ENCODE measurements around the gene AXIN1.

Gene AXIN1

DNA sequence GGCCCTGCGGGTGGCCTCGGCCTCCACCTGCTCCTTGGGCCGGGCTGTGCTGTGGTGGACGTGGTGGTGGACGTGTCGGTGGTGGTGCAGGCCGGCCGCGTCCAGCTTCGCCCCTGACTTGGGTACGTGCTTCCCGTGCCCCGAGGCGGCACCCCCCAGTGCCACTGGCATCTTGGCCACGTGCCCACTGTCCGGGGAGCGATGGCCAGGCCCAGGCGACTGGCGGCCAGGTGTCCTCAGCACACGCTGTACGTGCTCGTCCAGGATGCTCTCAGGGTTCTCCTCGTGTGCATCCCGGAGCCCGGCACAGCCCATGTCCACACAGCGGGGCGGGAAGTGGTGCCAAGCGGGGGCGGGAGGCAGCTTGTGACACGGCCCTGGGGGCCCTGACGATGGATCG lies 54.7 kb downstream of the AXIN1 start:
- DNase-seq = no peak

DNA sequence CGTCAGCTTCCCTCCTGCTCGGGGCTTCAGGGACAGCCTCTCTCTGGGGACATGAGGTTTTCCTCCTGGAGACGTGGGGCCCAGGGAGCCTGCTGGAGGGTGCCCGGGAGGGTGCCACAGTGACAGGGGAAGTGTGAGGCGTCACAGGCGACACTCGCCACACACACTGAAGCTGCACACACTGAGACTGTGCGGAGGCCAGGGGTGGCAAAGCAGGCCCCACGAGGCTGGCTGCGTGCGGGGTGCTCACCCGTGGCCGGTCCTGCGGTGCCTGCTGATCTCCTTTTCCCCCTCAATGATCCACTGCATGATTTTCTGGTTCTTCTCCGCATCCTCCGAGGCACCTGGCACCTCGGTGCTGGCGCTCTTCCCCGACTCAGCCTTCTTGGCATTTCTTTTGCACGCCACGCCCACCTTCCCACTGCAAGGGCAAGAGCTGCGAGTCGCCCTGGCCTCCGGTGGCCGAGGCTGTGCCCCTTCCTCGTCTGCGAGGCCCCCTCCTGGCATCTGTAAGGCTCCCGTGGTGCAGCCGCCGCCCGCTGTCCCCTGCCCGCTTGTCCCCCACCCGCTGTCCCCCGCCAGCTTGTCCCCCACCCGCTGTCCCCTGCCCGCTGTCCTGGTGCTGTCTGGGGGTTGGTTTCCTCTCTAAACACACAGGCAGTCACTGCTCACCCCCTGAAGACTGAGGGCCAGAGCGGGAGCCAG lies 55.6 kb downstream of the AXIN1 start:
- no peak for DNase-seq

DNA sequence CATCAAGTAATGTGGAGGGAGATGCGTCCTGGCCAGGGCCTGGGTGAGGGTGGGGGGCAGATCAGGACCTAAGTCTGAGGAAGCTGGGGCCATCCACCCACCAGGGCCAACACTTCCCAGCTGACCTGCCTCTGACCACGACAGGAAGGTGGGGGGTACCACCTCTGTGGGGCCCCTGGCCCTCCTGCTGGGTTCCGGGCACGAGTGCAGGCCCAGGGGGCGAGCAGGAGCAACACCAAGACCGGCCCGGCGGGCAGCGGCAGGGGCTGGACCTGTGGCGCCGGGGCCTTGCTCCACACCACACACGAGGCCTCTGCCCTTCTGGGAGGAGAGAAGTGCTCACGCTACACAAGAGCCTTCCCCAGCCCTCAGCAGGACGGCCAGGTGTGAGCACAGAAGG lies 56.2 kb downstream of the AXIN1 start:
- no peak for DNase-seq

DNA sequence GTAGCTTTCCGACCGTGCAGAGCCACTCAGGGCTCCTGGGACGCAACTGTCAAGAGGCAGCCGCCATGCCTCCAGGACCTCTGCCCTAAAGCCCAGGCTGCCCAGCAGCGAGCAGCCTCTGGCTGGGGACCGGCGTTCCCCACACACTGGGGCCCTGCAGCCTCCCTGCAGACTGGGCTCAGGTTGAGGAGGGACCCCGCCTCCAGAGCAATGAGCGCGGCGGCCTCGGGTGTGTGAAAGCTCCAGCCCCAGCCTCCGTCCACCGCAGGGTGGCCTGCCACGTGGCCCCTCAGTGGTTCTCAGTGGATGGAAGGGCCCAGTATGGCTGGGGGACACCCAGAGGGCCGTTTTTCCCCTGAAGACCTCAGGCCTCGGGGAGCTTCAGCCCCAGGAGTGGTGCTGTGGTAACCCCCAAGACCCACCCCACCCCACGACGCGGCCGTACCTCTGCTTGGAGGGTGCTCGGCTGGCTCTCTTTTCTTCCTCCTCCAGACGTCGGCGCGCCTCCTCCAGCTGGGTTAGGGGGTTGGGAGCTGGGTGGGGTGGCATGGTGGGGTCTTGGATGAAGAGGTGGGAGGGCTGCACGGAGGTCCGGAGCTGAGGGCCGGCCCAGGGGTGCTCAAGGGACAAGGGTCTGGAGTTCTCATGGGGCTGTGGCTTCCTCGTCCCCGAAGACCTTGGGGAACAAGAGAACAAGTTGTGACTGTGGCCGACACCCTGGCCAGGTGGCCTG lies 59.3 kb downstream of the AXIN1 start:
- no peak for DNase-seq

DNA sequence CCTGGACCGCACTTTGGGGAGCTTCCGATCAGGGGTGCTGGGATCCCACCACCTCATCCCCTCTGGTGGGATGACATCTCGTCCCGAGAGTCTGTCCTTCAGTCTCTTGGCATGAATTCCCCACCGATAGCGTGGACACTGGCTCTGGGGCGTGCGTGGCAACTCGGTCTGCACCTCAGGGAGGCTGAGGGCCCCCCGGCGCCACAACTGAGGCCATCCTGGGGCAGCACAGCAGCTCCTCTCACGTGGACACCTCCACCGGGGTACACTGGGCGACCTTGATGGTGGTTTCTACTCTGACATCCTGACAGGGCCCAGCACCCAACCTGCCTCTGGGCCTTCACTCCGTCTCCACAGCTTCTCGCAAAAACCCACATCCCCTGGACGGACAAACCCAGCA lies 61.0 kb downstream of the AXIN1 start:
- DNase-seq = no peak

DNA sequence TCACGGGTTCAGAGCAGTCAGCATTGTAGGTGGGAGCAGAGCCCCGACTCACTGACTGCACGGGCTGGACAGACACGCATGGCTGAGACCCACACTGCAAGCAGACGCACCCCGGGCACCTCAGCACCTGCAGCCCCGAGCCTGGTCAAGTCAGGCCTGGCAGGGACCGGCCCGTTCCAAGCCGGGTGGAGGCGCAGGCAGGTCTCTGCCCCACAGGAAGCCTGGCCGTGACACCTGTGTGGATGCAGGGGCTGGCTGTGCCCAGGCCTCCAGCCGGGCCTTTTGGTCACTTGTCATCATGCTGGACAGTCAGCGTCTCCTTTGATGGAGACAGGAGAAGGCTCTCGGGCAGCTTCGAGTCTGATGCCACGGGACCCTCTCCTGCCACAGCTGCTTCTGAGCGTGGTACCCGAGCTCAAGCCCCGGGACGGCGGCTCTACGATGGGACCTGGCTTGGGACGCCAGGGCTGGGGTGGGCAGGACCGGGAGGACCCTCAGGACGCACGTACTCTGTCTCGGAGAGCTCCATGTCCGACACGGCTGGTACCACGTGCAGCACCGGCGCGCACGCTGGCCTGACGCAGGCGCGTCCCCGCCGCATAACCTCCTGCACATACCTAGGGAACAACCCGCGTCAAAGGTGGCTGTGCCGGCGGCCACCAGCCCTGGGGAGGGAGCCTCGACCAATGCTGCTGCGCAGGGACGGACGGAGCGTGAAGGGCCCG lies 61.7 kb downstream of the AXIN1 start:
- DNase-seq = no peak

DNA sequence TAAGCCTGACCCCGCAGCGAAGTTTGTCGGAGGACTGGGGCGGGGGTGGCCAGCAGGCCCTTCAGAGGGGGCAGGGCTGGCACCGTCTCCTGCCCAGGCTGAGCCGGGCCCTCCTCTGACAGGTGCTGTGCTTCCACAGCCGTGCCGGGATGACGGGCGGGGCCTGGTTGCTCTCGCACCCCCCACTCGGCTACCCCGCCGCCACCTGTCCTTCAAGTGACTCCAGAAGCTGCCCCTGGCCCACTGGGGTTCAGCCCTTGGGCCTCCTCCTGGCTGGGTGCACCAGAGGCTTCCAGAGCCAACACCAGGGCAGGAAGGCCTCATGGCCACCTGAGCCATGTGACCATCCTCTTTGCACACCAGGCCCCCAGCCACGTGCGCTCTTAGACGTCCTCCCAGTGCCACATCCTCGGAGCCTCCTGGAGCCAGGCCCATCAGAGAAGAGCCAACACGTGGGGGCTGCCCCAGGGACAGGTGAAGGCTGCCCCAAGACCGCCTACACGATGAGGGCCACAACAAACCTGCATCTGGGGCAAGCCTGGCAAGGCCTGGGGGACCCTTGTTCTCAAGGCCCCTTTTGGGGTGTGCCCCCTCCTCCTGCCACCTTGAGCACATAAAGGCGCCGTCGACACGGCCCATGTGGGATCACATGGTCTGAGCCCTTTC lies 62.4 kb downstream of the AXIN1 start:
- no peak for DNase-seq

DNA sequence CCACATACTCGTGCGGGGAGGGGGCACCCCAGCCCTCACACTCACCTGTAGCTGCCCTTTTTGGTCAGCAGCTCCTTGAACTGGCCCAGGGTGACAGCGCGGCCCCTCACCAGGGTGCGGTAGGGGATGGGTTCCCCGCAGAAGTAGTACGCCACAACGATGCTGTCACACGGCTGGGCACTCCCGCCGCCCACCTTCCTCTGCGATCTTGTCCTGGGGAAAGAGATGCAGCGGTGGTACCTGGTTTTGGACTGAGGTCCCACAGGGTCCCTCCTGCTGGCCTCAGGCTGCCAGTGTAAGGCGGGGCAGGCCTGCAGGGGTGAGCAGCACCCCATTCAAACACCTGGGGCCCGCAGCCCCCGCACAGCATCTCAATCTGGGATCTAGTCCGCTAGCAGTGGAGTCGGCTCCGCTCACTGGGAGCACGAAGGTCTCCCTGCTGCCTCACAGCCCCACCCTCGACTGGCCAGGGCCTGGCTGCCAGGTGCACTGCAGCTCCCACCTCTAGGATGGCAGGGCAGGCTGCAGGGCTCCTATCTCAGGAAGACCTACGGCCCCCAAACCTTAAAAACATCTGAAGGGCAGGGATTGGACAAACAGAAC lies 63.0 kb downstream of the AXIN1 start:
- DNase-seq = no peak

DNA sequence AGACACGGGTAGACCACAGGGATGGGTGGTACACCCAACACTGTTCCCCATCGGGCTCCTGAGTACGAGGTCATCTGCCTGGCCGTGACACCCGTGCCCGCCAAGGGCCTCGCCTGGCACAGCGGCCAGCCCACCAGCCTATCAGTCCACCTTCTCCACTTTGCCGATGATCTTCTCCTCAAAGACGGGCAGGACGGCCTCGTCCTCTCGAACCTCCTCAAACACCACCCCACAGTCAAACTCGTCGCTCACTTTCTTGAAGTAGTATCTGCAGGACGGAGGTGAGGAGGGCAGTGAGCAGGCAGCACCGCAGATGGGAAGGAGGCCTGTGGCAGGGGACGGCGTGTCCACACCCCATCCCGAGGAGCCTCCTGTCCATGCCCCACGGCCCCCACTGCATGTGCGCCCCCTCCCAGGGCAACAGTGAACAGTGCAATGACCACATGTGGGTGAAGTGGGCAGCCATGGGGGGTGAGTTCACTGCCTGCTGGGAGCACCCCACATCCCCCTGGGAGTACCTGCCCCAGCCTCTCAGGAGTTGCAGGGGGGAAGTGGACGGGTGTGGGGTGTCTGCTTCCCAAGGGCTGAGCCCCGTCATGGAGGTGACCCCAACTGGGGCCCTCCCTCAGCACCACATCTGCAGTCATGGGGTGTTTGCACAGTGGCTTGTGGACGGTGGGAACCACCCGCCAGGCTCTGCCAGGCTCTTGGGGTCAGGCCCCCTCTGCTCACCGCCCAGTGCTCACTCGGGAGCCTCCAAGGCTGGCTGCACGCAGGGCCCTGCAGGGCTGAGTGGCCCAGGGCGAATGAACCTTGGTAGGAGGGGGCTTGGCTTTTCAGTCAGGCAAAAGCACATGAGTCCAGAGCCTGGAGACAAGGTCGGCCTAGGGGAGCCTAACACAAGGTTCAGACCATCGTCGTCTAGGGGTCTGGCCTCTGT lies 64.3 kb downstream of the AXIN1 start:
- no peak for DNase-seq

DNA sequence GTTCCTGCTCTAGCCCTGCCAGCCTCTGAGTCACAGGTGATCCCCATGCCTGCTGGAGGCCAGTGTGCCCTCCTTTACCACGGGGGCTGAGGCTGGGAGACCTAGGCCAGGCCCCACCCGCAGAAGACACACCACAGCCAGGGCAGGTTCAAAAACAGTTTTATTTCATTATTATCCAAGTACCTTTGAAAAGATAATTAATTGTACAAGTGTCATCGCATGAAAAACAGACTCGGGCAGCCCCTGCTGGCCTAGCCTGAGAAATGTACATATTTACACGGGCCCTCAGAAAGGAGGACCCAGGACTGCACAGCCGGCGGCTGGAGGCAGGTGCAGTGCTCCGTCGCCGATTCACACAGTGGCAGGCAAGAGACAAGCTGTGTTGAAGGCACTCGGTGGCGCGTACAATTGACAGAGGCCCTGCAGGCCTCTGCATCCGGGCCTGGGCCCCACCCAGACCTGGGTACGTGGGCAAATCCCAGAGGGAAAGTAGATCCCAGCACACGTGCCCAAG lies 65.2 kb downstream of the AXIN1 start:
- no peak for DNase-seq

DNA sequence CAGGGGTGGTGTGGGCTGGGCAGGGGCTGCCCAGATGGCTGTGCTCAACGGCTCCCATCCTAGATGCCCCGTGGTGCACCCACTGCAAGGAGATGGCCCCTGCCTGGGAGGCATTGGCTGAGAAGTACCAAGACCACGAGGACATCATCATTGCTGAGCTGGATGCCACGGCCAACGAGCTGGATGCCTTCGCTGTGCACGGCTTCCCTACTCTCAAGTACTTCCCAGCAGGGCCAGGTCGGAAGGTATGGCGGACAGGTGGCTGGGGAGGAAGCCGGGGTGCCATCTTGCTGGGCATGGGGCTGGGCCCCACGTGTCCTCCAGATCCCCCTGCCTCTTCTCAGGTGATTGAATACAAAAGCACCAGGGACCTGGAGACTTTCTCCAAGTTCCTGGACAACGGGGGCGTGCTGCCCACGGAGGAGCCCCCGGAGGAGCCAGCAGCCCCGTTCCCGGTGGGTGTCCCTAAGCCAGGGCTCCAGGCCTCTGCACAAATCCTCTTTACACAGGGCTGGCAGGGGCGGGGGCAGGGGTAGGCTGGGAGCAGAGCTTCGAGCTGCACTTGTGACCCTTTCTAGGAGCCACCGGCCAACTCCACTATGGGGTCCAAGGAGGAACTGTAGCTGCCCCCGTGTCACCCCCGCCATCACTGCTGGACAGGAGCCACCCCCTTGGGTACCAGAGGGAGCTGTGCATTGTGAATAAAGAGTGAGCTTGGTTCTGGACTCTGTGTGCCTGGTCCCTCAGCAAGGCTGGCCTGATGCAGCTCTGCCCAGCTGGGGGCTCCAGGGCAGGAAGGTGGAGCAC lies 65.8 kb downstream of the AXIN1 start:
- no peak for DNase-seq

DNA sequence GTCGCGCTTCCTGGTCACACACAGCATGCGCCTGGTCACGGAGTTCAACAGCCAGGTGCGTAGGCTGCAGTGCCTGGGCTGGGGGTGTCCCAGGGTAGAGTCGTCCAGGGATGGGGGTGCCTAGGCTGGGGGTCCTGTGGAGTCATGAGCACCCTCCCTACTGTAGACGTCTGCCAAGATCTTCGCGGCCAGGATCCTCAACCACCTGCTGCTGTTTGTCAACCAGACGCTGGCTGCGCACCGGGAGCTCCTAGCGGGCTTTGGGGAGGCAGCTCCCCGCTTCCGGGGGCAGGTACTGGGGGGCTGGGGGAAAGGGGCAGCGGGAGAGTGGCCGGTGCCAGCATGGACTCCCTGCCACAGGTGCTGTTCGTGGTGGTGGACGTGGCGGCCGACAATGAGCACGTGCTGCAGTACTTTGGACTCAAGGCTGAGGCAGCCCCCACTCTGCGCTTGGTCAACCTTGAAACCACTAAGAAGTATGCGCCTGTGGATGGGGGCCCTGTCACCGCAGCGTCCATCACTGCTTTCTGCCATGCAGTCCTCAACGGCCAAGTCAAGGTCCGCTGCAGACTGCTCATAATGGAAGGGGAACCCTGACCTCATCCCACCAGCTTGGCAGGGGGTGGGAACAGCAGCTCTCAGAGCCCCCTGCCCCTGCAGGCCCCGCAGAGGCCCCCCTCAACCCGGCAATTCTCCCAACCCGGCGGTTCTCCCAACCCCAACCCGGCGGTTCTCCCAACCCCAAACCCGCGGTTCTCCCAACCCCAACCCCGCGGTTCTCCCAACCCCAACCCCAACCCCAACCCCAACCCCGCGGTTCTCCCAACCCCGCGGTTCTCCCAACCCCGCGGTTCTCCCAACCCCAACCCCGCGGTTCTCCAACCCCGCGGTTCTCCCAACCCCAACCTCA lies 67.1 kb downstream of the AXIN1 start:
- no peak for DNase-seq

DNA sequence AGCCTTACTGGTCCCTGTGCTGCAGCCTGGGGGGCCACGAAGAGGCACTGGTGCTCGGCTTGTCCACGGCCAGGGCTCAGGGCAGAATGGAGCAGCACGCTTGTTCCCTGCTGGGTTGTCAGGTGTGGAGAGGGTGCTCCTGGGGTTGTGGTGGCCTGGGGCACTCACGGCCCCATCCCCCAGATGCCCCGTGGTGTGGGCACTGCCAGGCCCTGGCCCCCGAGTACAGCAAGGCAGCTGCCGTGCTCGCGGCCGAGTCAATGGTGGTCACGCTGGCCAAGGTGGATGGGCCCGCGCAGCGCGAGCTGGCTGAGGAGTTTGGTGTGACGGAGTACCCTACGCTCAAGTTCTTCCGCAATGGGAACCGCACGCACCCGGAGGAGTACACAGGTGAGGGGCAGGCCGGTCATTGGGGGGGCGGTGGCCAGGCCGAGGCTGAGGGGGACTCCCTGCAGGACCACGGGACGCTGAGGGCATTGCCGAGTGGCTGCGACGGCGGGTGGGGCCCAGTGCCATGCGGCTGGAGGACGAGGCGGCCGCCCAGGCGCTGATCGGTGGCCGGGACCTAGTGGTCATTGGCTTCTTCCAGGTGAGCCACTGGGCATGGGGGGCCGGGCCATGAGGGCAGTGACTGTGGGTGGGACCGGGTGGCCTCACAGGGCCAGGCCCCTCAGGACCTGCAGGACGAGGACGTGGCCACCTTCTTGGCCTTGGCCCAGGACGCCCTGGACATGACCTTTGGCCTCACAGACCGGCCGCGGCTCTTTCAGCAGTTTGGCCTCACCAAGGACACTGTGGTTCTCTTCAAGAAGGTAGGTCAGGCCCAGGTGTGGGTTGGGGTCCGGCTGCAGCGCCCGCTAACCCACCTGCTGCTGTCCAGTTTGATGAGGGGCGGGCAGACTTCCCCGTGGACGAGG lies 68.1 kb downstream of the AXIN1 start:
- no peak for DNase-seq

DNA sequence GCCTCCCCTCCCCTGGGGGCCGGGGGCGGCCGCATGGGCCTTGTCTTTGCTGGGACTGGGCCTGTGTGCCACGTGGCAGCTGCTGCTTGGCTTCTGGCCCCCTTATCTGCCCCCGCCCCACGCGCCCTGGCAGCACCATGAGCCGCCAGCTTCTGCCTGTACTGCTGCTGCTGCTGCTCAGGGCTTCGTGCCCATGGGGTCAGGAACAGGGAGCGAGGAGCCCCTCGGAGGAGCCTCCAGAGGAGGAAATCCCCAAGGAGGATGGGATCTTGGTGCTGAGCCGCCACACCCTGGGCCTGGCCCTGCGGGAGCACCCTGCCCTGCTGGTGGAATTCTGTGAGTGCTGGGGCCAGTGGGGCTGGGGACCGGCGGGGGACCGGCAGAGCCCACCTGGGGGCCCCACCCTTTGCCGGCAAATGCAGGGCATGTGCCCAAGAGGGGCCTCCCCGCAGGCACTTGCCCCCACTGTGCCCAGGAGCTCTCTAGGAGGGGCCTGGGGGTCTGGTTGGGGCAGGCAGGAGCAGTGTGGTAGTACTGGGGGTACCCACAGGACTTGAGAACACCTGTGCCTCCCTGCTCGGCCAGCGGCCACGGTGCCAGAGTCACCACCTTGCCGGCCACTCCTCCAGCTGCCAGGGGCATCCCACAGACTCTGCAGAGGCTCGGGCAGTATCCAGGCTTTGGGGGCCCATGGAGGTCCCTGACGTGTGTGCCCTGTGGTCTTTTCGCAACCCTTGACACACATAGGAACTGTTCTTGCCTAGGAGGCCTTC lies 69.3 kb downstream of the AXIN1 start, which contains the start of gene PDIA2:
TSS of gene PDIA2 (plus strand) at position 132 of the 773 bp plus-strand sequence. CDS start at position 138, 6 bp downstream.
- no peak for DNase-seq

DNA sequence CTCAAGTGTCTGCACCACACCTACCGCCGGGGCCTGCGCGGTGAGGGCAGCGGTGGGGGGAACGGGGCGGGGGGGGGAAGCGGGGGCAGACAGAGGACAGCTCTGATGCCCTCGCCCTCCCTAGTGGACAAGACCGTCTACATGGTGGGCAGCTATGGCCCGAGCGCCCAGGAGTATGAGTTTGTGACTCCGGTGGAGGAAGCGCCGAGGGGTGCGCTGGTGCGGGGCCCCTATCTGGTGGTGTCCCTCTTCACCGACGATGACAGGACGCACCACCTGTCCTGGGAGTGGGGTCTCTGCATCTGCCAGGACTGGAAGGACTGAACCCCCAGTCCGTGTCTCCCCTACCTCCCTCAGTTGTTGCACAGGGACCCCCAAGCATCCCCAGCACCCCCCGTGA lies 70.0 kb downstream of the AXIN1 start:
- DNase-seq = no peak

DNA sequence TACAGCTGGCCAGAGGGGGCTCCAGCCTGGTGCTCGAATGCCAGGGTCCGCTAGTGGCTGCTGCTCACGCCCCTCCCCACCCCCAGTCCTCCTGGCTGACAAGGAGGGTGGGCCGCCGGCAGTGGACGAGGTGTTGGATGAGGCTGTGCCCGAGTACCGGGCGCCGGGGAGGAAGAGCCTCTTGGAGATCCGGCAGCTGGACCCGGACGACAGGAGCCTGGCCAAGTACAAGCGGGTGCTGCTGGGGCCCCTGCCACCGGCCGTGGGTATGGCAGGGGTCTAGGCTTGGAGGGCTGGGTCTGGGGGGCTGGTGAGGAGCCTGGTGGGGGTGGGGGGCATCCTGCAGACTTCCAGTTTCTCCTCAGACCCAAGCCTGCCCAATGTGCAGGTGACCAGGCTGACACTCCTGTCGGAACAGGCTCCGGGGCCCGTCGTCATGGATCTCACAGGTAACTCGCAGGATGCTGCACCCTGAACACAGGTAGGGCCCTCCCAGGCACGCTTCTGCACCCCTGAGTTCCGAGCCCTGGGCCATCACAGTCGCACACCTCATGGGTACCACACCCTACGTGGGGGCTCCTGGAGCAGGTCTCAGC lies 70.8 kb downstream of the AXIN1 start:
- no peak for DNase-seq
